CD14-positive monocyte (primary cell): ENCODE measurements around the gene NEDD4L. TPM values are rescaled to one million over a fixed set of nuclear protein-coding genes. Genes with fewer than 3 reads are reported as not detected.

Experiments used
- DNase-seq, 3 donors: peaks; one replicate each; pipeline ENCODE4 v3.0.0-alpha.2; 2011 to 2022
- H2AFZ ChIP-seq: 2 replicates; pipeline ENCODE4 v1.6.0; 2012; ENCODE audit warnings: mild to moderate bottlenecking, low read depth, low read length, inconsistent platforms; ENCODE audit not compliant: insufficient read depth, poor library complexity, severe bottlenecking
- H3K27ac ChIP-seq, 2 donors: 1 replicate in 1 of 2; 2 replicates in 1 of 2; pipeline ENCODE4 v1.5.1; 2012 to 2013; ENCODE audit warnings: low read length in 2 of 2, control low read depth in 1 of 2, inconsistent platforms in 1 of 2, low read depth in 1 of 2, mild to moderate bottlenecking in 1 of 2
- H3K27me3 ChIP-seq, 2 donors: one replicate each; pipeline versions ENCODE4 v1.6.0 to v1.6.1; 2011 to 2013; ENCODE audit warnings: low read length in 2 of 2; ENCODE audit not compliant: control insufficient read depth in 2 of 2, insufficient read depth in 2 of 2
- H3K36me3 ChIP-seq, 2 donors: replicated peaks in 1 of 2; 1 replicate in 1 of 2; 2 replicates in 1 of 2; pipeline versions ENCODE4 v1.5.1 to v1.6.1; 2012 to 2013; ENCODE audit warnings: low read length in 2 of 2, control low read depth in 1 of 2, inconsistent platforms in 1 of 2, mild to moderate bottlenecking in 1 of 2; ENCODE audit not compliant: insufficient read depth in 2 of 2, control insufficient read depth in 1 of 2
- H3K4me1 ChIP-seq, 2 donors: 1 replicate in 1 of 2; 2 replicates in 1 of 2; pipeline versions ENCODE4 v1.5.1 to v1.6.1; 2012 to 2013; ENCODE audit warnings: low read length in 2 of 2, control low read depth in 1 of 2, inconsistent platforms in 1 of 2, mild to moderate bottlenecking in 1 of 2, moderate library complexity in 1 of 2; ENCODE audit not compliant: insufficient read depth in 2 of 2, control insufficient read depth in 1 of 2
- H3K4me2 ChIP-seq: replicated peaks from 2 replicates; pipeline ENCODE3; 2012; ENCODE audit warnings: low read length, moderate library complexity, mild to moderate bottlenecking; ENCODE audit not compliant: poor library complexity, severe bottlenecking; ENCODE audit errors: extremely low read depth
- H3K4me3 ChIP-seq, 3 experiments: fragments of 200-600 bp in 1 of 3; sonication (generic) in 1 of 3; replicated peaks in 1 of 3; 1 replicate in 2 of 3; 2 replicates in 1 of 3; pipeline ENCODE4 v1.5.1; 2011 to 2013; ENCODE audit warnings: low read length in 3 of 3, mild to moderate bottlenecking in 3 of 3, control low read depth in 2 of 3, low read depth in 2 of 3, inconsistent platforms in 1 of 3, moderate library complexity in 1 of 3
- H3K79me2 ChIP-seq: 2 replicates; pipeline ENCODE4 v1.6.0; 2012; ENCODE audit warnings: mild to moderate bottlenecking, control low read depth, inconsistent platforms, low read length, moderate library complexity; ENCODE audit not compliant: insufficient read depth
- H3K9ac ChIP-seq: 2 replicates; pipeline ENCODE4 v1.6.0; 2017; ENCODE audit warnings: low read length, mild to moderate bottlenecking; ENCODE audit not compliant: insufficient read depth, poor library complexity, severe bottlenecking
- H3K9me3 ChIP-seq, 2 donors: replicated peaks in 1 of 2; 1 replicate in 1 of 2; 2 replicates in 1 of 2; pipeline versions ENCODE4 v1.5.1 to v1.6.1; 2012 to 2013; ENCODE audit warnings: low read length in 2 of 2, control low read depth in 1 of 2; ENCODE audit not compliant: control insufficient read depth in 1 of 2, insufficient read depth in 1 of 2
- H4K20me1 ChIP-seq: 2 replicates; pipeline ENCODE4 v1.6.0; 2012; ENCODE audit warnings: mild to moderate bottlenecking, low read length, control low read depth, moderate library complexity; ENCODE audit not compliant: insufficient read depth
- H3K27ac Mint-ChIP-seq, 7 donors: one replicate each; pipeline ENCODE4 v1.8.0; 2020; ENCODE audit warnings: mild to moderate bottlenecking in 7 of 7, mixed read lengths in 7 of 7, moderate library complexity in 6 of 7, inconsistent platforms in 2 of 7
- H3K27me3 Mint-ChIP-seq, 3 donors: one replicate each; pipeline ENCODE4 v1.8.0; 2021 to 2022; ENCODE audit warnings: low read depth in 3 of 3, mild to moderate bottlenecking in 3 of 3, mixed read lengths in 3 of 3, moderate library complexity in 3 of 3, inconsistent platforms in 1 of 3
- H3K36me3 Mint-ChIP-seq, 2 donors: one replicate each; pipeline ENCODE4 v1.8.0; 2020; ENCODE audit warnings: mixed read lengths in 2 of 2, inconsistent platforms in 1 of 2, mild to moderate bottlenecking in 1 of 2
- H3K4me1 Mint-ChIP-seq: one replicate; pipeline ENCODE4 v1.8.0; 2020; ENCODE audit warnings: mild to moderate bottlenecking, mixed read lengths
- H3K4me3 Mint-ChIP-seq, 2 donors: one replicate each; pipeline ENCODE4 v1.8.0; 2020; ENCODE audit warnings: mild to moderate bottlenecking in 2 of 2, mixed read lengths in 2 of 2, moderate library complexity in 1 of 2
- H3K9me3 Mint-ChIP-seq, 7 donors: one replicate each; pipeline ENCODE4 v1.8.0; 2020 to 2022; ENCODE audit warnings: mixed read lengths in 7 of 7, mild to moderate bottlenecking in 6 of 7, moderate library complexity in 6 of 7, inconsistent platforms in 2 of 7
- WGBS: methylation state at CpG from one replicate; pipeline ENCODE4 v1.1.5; 2013; ENCODE audit warnings: missing lambda C conversion rate; ENCODE audit not compliant: insufficient coverage; 5-methylcytosine and 5-hydroxymethylcytosine counted together
- intact Hi-C, 2 donors: fragments of 100-400 bp; cut with micrococcal nuclease; formaldehyde crosslinking; loops; one replicate each; pipeline versions ENCODE4 v1.15.0 to v1.15.1; 2023
- polyA plus RNA-seq, 3 donors: library from polyadenylated mRNA; depleted of rRNA in 1 of 3; unstranded in 2 of 3; stranded (reverse) in 1 of 3; fragments of 300-500 nt in 2 of 3; fragments of >200 nt in 1 of 3; fragmentation: Illumina TruSeq in 2 of 3; gene quantifications; 1 replicate in 2 of 3; 2 replicates in 1 of 3; pipeline ENCODE4 v1.2.3, GENCODE V29; 2012 to 2021
- TF ChIP-seq, protein P1 (sequence below): fragments of 200-600 bp; IDR thresholded peaks from one replicate; pipeline ENCODE4 v1.8.0; 2022; ENCODE audit warnings: antibody characterized with exemption, mild to moderate bottlenecking

The NEDD4L gene
- polyA plus RNA-seq, 3 donors = 2.5 to 5.2 (median 4.5) TPM

DNA sequence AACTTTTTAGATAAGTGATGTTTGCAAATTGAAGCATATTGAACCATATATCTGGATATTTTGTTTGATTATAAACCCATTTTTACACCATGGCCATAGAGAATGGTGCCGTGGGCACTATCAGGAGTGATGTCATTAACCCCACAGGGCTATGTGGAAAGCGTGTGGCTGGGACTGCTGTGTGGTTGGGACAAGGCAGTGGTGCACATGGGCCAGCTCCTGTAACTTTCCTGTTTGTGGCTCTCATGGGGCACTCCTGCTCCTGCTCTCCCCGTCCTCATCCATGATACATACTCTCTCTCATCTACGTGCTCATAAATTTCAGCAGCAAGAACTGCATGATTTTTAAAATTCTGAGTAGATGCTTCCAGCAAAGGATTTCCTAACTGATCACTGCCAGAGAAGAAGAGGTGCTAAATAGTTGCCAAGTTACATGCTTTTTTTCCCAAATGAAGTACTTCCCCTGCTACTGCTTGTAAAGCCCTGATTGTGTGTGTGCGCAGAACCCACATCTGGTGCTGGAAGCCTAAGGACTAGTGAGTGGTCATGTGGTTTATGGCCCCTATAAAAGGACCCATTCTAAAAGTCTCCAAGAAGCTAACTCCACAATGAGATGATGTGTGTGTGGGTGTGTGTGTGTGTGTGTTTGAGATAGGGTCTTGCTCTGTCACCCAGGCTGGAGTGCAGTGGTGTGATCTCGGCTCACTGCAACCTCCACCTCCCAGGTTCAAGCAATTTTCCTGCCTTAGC is 240.8 kb downstream of the NEDD4L start:
- Mint-ChIP-seq H3K9me3 (peaks cover 0 to 3% (median 0%) of the 10 kb centered on the region in 7 donors), H3K27ac (no peak overlapping the region), H3K27me3 (peaks cover 0 to 5% (median 3%) of the 10 kb centered on the region in 3 donors), H3K36me3 (no peaks in the 10 kb centered on the region), H3K4me1 (no peaks in the 10 kb centered on the region), H3K4me3 (peak overlapping the region in 1 of 2 donors; percentile 13)
- Histone ChIP-seq H3K27me3 (no peaks in the 10 kb centered on the region), H3K4me2 (no peak overlapping the region), H3K4me1 (no peaks in the 10 kb centered on the region), H3K9me3 (no peaks in the 10 kb centered on the region), H3K4me3 (no peak overlapping the region), H3K27ac (no peak overlapping the region), H3K36me3 (no peaks in the 10 kb centered on the region), H3K79me2 (no peaks in the 10 kb centered on the region), H2AFZ (no peak overlapping the region), H3K9ac (no peak overlapping the region), H4K20me1 (no peaks in the 10 kb centered on the region)
- DNase-seq = no peak
- TF ChIP-seq, protein P1, sequence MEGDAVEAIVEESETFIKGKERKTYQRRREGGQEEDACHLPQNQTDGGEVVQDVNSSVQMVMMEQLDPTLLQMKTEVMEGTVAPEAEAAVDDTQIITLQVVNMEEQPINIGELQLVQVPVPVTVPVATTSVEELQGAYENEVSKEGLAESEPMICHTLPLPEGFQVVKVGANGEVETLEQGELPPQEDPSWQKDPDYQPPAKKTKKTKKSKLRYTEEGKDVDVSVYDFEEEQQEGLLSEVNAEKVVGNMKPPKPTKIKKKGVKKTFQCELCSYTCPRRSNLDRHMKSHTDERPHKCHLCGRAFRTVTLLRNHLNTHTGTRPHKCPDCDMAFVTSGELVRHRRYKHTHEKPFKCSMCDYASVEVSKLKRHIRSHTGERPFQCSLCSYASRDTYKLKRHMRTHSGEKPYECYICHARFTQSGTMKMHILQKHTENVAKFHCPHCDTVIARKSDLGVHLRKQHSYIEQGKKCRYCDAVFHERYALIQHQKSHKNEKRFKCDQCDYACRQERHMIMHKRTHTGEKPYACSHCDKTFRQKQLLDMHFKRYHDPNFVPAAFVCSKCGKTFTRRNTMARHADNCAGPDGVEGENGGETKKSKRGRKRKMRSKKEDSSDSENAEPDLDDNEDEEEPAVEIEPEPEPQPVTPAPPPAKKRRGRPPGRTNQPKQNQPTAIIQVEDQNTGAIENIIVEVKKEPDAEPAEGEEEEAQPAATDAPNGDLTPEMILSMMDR = no peak
- intact Hi-C loops = no loop called here
- WGBS = 78% methylated on average over 4 of the region's 6 CpGs

DNA sequence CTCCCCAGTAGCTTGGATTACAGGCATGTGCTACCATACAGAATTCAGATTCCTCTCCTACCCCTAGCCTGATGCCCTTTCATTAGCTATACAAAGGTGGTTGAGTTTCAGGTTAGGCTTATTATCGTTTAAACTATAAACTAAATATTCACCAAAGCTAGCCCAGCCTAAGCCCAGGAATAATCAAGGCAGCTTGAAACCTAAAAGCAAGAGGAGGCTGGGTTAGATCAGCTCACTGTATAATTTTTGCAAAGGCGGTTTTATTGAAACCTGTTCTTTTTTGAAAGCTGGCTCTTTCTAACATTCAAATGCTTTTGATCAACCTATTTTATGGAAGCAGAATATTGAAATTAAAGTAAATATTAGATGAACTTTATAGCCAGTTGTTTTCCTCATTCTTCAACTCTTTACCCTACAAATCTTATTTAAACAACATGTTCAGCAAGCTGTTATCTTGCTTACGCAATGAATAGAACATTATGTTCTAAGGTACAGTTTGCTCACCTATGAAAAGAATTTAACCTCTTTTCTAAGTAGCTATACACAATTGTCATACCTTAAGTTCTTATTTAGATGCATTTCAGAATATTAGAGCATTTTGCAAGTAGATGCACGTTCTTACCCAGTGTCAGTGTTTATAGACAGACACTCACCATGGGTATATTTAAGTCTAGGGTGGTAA is 241.6 kb downstream of the NEDD4L start:
- Histone ChIP-seq H3K27me3 (no peaks in the 10 kb centered on the region), H3K27ac (no peak overlapping the region), H3K9me3 (no peaks in the 10 kb centered on the region), H3K36me3 (no peaks in the 10 kb centered on the region), H3K4me1 (no peaks in the 10 kb centered on the region), H4K20me1 (no peaks in the 10 kb centered on the region), H3K4me3 (no peak overlapping the region), H3K79me2 (no peaks in the 10 kb centered on the region), H3K4me2 (no peak overlapping the region), H3K9ac (no peak overlapping the region), H2AFZ (no peak overlapping the region)
- Mint-ChIP-seq H3K9me3 (peaks cover 0 to 3% (median 0%) of the 10 kb centered on the region in 7 donors), H3K4me1 (no peaks in the 10 kb centered on the region), H3K27ac (no peak overlapping the region), H3K36me3 (no peaks in the 10 kb centered on the region), H3K4me3 (no peak overlapping the region), H3K27me3 (peaks cover 0 to 2% (median 2%) of the 10 kb centered on the region in 3 donors)
- no peak for DNase-seq
- TF ChIP-seq, protein P1 = no peak
- intact Hi-C loops = no loop called here
- no CpG with 5 or more reads among the region's 4 CpGs for whole genome bisulfite sequencing
